WTC11 (cell line): ENCODE measurements around the gene WDHD1. TPM values are rescaled to one million over a fixed set of nuclear protein-coding genes. Genes with fewer than 3 reads are reported as not detected.
A peak's percentile ranks its signal among the peaks of the same experiment; 100 is the strongest.

ENCODE experiments used
- ATAC-seq: fragments of 200-7000 bp; cut with Tn5 transposase; 2 replicates; pipeline ENCODE4 v1.10.0; 2021; ENCODE audit warnings: mild to moderate bottlenecking, moderate library complexity
- CTCF ChIA-PET: fragments of 300-600 bp; sonication (Branson Sonifier 250); formaldehyde crosslinking; loops from one replicate; lab custom pipeline; 2021; ENCODE audit warnings: antibody characterized with exemption; lab: Charles Lee
- POLR2A ChIA-PET: fragments of 350-600 bp; sonication (Branson Sonifier 250); formaldehyde crosslinking; loops from one replicate; lab custom pipeline; 2021; ENCODE audit warnings: antibody characterized with exemption; lab: Charles Lee
- DNase-seq: peaks from one replicate; pipeline ENCODE4 v3.0.0; 2021; ENCODE audit warnings: low spot score
- H3K27ac Mint-ChIP-seq: 2 replicates; pipeline ENCODE4 v1.8.0; 2021; ENCODE audit warnings: mixed read lengths
- H3K27me3 Mint-ChIP-seq: 2 replicates; pipeline ENCODE4 v1.8.0; 2021; ENCODE audit warnings: low read depth, mild to moderate bottlenecking, moderate library complexity, mixed read lengths
- H3K36me3 Mint-ChIP-seq: 2 replicates; pipeline ENCODE4 v1.8.0; 2021; ENCODE audit warnings: mixed read lengths
- H3K4me1 Mint-ChIP-seq: 2 replicates; pipeline ENCODE4 v1.8.0; 2022; ENCODE audit warnings: mixed read lengths
- H3K4me3 Mint-ChIP-seq: 2 replicates; pipeline ENCODE4 v1.8.0; 2021; ENCODE audit warnings: mild to moderate bottlenecking, moderate library complexity, mixed read lengths
- H3K9me3 Mint-ChIP-seq: 2 replicates; pipeline ENCODE4 v1.8.0; 2021; ENCODE audit warnings: mixed read lengths
- ETV6 ChIP-seq: sonication (generic); formaldehyde crosslinking; IDR thresholded peaks from 2 replicates; pipeline ENCODE4 v1.8.1; 2022; ENCODE audit warnings: mild to moderate bottlenecking, missing genetic modification reagents
- JUN ChIP-seq: sonication (generic); formaldehyde crosslinking; IDR thresholded peaks from 2 replicates; pipeline ENCODE4 v1.8.0; 2023; ENCODE audit warnings: mild to moderate bottlenecking, missing genetic modification reagents
- NFE2L1 ChIP-seq: sonication (generic); formaldehyde crosslinking; IDR thresholded peaks from 2 replicates; pipeline ENCODE4 v1.8.1; 2023; ENCODE audit warnings: missing genetic modification reagents
- RELA ChIP-seq: sonication (generic); formaldehyde crosslinking; IDR thresholded peaks from 2 replicates; pipeline ENCODE4 v1.8.1; 2022; ENCODE audit warnings: missing genetic modification reagents, mild to moderate bottlenecking, borderline replicate concordance
- SMAD4 ChIP-seq: sonication (generic); formaldehyde crosslinking; IDR thresholded peaks from 2 replicates; pipeline ENCODE4 v1.8.0; 2022; ENCODE audit warnings: mild to moderate bottlenecking, missing genetic modification reagents
- TCF7 ChIP-seq: sonication (generic); formaldehyde crosslinking; IDR thresholded peaks from 2 replicates; pipeline ENCODE4 v1.8.0; 2022; ENCODE audit warnings: mild to moderate bottlenecking, low read depth, missing genetic modification reagents, moderate library complexity
- TEAD4 ChIP-seq: sonication (generic); formaldehyde crosslinking; IDR thresholded peaks from 2 replicates; pipeline ENCODE4 v1.8.0; 2022; ENCODE audit warnings: mild to moderate bottlenecking, missing genetic modification reagents
- TP53 ChIP-seq: sonication (generic); formaldehyde crosslinking; IDR thresholded peaks from 2 replicates; pipeline ENCODE4 v1.8.1; 2023; ENCODE audit warnings: mild to moderate bottlenecking, missing genetic modification reagents
- ZBTB21 ChIP-seq: sonication (generic); formaldehyde crosslinking; IDR thresholded peaks from 2 replicates; pipeline ENCODE4 v1.8.1; 2023; ENCODE audit warnings: mild to moderate bottlenecking, missing genetic modification reagents, borderline replicate concordance
- total RNA-seq: library from RNA; stranded (reverse); gene quantifications from 3 replicates; pipeline ENCODE4 v1.2.3, GENCODE V29; 2021
- TF ChIP-seq, protein P1 (sequence below): sonication (generic); formaldehyde crosslinking; conservative IDR thresholded peaks from 2 replicates; pipeline ENCODE4 v1.8.1; 2023; ENCODE audit warnings: mild to moderate bottlenecking, low read depth, missing genetic modification reagents, moderate library complexity
- TF ChIP-seq, protein P2 (sequence below): sonication (generic); formaldehyde crosslinking; conservative IDR thresholded peaks from 2 replicates; pipeline ENCODE4 v1.8.1; 2022; ENCODE audit warnings: mild to moderate bottlenecking, missing genetic modification reagents
- TF ChIP-seq, protein P3 (sequence below): sonication (generic); formaldehyde crosslinking; IDR thresholded peaks from 2 replicates; pipeline ENCODE4 v1.8.0; 2022; ENCODE audit warnings: missing genetic modification reagents
- TF ChIP-seq, protein P4 (sequence below): sonication (generic); formaldehyde crosslinking; IDR thresholded peaks from 2 replicates; pipeline ENCODE4 v1.8.0; 2022; ENCODE audit warnings: mild to moderate bottlenecking, missing genetic modification reagents
- TF ChIP-seq, protein P5 (sequence below): fragments of 250-450 bp; sonication (Bioruptor Pico); IDR thresholded peaks from 2 replicates; pipeline ENCODE4 v1.9.0; 2021; ENCODE audit warnings: mild to moderate bottlenecking
- TF ChIP-seq, protein P6 (sequence below): fragments of 250-450 bp; sonication (Bioruptor Pico); IDR thresholded peaks from 2 replicates; pipeline ENCODE4 v1.8.0; 2021; ENCODE audit warnings: mild to moderate bottlenecking
- TF ChIP-seq, protein P7 (sequence below): sonication (generic); formaldehyde crosslinking; IDR thresholded peaks from 2 replicates; pipeline ENCODE4 v1.8.0; 2022; ENCODE audit warnings: mild to moderate bottlenecking, missing genetic modification reagents
- TF ChIP-seq, protein P8 (sequence below): sonication (generic); formaldehyde crosslinking; IDR thresholded peaks from 2 replicates; pipeline ENCODE4 v1.8.1; 2022; ENCODE audit warnings: low read depth, missing genetic modification reagents, borderline replicate concordance
- TF ChIP-seq, protein P9 (sequence below): fragments of 250-450 bp; sonication (Bioruptor Pico); conservative IDR thresholded peaks from 2 replicates; pipeline ENCODE4 v1.9.0; 2021; ENCODE audit warnings: mild to moderate bottlenecking

Gene WDHD1
- total RNA-seq, 1 experiment from 2014 or later = 76.1 TPM

DNA sequence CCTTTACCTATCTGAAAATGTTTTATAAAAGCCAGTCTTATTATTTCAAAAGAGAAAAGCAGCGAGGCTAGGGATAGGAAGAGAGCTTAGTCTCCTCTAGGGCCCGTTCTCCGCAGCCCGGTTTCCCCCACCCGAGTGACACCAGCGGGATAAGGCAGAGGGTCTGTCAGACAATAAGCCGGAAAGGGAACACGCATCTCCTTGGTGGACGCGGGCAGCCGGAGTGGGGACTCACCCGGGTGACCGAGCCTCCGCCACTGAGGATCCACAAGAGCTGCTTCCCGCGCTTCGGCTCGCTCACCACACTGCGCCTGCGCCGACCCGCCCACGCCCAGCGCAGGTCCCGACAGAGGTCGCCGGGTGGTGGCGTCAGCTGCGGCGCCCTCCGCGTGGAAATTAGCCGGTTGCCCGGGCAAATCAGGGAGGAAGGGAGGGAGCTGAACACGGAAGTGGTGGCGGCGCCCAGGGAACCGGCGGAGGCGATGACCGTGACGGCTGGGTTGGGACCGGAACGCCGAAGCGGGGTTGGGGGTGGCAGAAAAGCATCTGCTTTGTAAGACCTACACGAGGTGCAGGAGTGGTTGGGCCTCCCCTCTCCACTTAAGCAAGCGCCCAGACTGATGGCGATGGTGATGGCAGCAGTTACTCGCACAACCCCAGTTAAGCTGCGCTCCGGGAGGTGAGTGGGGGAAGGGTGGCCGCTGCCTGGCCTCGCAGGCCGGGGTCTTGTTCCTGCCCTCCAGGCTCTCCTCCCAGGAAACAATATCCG, at the start of gene WDHD1, which contains the start of gene SOCS4 (continued):
- TF ChIP-seq, protein P1, sequence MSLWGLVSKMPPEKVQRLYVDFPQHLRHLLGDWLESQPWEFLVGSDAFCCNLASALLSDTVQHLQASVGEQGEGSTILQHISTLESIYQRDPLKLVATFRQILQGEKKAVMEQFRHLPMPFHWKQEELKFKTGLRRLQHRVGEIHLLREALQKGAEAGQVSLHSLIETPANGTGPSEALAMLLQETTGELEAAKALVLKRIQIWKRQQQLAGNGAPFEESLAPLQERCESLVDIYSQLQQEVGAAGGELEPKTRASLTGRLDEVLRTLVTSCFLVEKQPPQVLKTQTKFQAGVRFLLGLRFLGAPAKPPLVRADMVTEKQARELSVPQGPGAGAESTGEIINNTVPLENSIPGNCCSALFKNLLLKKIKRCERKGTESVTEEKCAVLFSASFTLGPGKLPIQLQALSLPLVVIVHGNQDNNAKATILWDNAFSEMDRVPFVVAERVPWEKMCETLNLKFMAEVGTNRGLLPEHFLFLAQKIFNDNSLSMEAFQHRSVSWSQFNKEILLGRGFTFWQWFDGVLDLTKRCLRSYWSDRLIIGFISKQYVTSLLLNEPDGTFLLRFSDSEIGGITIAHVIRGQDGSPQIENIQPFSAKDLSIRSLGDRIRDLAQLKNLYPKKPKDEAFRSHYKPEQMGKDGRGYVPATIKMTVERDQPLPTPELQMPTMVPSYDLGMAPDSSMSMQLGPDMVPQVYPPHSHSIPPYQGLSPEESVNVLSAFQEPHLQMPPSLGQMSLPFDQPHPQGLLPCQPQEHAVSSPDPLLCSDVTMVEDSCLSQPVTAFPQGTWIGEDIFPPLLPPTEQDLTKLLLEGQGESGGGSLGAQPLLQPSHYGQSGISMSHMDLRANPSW (CRISPR knock-in tag) = no peak
- TF ChIP-seq, protein P2, sequence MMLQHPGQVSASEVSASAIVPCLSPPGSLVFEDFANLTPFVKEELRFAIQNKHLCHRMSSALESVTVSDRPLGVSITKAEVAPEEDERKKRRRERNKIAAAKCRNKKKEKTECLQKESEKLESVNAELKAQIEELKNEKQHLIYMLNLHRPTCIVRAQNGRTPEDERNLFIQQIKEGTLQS = no peak
- TF ChIP-seq, protein P3, sequence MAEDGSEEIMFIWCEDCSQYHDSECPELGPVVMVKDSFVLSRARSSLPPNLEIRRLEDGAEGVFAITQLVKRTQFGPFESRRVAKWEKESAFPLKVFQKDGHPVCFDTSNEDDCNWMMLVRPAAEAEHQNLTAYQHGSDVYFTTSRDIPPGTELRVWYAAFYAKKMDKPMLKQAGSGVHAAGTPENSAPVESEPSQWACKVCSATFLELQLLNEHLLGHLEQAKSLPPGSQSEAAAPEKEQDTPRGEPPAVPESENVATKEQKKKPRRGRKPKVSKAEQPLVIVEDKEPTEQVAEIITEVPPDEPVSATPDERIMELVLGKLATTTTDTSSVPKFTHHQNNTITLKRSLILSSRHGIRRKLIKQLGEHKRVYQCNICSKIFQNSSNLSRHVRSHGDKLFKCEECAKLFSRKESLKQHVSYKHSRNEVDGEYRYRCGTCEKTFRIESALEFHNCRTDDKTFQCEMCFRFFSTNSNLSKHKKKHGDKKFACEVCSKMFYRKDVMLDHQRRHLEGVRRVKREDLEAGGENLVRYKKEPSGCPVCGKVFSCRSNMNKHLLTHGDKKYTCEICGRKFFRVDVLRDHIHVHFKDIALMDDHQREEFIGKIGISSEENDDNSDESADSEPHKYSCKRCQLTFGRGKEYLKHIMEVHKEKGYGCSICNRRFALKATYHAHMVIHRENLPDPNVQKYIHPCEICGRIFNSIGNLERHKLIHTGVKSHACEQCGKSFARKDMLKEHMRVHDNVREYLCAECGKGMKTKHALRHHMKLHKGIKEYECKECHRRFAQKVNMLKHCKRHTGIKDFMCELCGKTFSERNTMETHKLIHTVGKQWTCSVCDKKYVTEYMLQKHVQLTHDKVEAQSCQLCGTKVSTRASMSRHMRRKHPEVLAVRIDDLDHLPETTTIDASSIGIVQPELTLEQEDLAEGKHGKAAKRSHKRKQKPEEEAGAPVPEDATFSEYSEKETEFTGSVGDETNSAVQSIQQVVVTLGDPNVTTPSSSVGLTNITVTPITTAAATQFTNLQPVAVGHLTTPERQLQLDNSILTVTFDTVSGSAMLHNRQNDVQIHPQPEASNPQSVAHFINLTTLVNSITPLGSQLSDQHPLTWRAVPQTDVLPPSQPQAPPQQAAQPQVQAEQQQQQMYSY (CRISPR knock-in tag) = 0 out of 2 replicates have a peak, but pooled peaks have one; percentile 10
- TF ChIP-seq TEAD4 (CRISPR knock-in tag) (no peak), ETV6 (CRISPR knock-in tag) (peak; percentile 80), RELA (CRISPR knock-in tag) (no peak)
- TF ChIP-seq, protein P4, sequence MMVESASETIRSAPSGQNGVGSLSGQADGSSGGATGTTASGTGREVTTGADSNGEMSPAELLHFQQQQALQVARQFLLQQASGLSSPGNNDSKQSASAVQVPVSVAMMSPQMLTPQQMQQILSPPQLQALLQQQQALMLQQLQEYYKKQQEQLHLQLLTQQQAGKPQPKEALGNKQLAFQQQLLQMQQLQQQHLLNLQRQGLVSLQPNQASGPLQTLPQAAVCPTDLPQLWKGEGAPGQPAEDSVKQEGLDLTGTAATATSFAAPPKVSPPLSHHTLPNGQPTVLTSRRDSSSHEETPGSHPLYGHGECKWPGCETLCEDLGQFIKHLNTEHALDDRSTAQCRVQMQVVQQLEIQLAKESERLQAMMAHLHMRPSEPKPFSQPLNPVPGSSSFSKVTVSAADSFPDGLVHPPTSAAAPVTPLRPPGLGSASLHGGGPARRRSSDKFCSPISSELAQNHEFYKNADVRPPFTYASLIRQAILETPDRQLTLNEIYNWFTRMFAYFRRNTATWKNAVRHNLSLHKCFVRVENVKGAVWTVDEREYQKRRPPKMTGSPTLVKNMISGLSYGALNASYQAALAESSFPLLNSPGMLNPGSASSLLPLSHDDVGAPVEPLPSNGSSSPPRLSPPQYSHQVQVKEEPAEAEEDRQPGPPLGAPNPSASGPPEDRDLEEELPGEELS (CRISPR knock-in tag) = no peak; the same call in 1 of the 2 replicates
- TF ChIP-seq, protein P5, sequence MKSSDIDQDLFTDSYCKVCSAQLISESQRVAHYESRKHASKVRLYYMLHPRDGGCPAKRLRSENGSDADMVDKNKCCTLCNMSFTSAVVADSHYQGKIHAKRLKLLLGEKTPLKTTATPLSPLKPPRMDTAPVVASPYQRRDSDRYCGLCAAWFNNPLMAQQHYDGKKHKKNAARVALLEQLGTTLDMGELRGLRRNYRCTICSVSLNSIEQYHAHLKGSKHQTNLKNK (CRISPR knock-in tag) = no peak
- TF ChIP-seq, protein P6, sequence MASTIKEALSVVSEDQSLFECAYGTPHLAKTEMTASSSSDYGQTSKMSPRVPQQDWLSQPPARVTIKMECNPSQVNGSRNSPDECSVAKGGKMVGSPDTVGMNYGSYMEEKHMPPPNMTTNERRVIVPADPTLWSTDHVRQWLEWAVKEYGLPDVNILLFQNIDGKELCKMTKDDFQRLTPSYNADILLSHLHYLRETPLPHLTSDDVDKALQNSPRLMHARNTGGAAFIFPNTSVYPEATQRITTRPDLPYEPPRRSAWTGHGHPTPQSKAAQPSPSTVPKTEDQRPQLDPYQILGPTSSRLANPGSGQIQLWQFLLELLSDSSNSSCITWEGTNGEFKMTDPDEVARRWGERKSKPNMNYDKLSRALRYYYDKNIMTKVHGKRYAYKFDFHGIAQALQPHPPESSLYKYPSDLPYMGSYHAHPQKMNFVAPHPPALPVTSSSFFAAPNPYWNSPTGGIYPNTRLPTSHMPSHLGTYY (CRISPR knock-in tag) = no peak
- TF ChIP-seq, all 79 proteins: peak for 24

DNA sequence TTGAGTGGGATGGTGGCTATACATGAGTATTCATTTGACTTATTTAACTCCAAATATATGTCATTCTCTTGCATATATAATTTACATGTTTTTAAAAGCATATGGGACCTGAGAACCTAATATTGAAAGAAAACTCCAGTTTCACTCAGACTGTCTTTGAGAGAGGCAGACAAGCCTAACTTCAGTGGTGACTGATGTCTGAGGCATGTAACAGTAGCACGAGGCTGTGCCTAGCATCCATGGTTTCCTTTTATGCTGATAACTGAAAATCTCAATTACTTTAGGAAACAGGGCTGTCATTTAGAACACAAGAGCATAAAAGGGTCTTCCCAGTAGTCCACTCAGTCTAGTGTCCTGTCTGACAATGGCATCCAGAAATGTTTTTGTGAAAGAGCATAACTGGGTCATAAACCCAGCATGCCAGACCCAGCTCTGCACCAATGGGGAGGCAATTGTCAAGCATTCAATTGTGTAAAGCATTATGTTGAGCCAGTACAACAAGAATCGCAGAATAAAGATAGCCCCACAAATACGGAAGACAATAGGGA, 48.8 kb upstream of the WDHD1 start:
- ChIA-PET CTCF (no interaction called here), POLR2A (no interaction called here)
- Mint-ChIP-seq H3K36me3 (no peaks in the 10 kb centered on the region), H3K27ac (no peak overlapping the region), H3K4me3 (no peak overlapping the region), H3K4me1 (peaks cover 20% of the 10 kb centered on the region), H3K9me3 (no peaks in the 10 kb centered on the region), H3K27me3 (no peaks in the 10 kb centered on the region)
- ATAC-seq (no peak), DNase-seq (no peak)
- TF ChIP-seq, protein P7, sequence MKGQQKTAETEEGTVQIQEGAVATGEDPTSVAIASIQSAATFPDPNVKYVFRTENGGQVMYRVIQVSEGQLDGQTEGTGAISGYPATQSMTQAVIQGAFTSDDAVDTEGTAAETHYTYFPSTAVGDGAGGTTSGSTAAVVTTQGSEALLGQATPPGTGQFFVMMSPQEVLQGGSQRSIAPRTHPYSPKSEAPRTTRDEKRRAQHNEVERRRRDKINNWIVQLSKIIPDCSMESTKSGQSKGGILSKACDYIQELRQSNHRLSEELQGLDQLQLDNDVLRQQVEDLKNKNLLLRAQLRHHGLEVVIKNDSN (CRISPR knock-in tag) = no peak
- TF ChIP-seq, protein P2 = no peak
- TF ChIP-seq, protein P8, sequence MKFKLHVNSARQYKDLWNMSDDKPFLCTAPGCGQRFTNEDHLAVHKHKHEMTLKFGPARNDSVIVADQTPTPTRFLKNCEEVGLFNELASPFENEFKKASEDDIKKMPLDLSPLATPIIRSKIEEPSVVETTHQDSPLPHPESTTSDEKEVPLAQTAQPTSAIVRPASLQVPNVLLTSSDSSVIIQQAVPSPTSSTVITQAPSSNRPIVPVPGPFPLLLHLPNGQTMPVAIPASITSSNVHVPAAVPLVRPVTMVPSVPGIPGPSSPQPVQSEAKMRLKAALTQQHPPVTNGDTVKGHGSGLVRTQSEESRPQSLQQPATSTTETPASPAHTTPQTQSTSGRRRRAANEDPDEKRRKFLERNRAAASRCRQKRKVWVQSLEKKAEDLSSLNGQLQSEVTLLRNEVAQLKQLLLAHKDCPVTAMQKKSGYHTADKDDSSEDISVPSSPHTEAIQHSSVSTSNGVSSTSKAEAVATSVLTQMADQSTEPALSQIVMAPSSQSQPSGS (CRISPR knock-in tag) = no peak
- TF ChIP-seq, protein P9, sequence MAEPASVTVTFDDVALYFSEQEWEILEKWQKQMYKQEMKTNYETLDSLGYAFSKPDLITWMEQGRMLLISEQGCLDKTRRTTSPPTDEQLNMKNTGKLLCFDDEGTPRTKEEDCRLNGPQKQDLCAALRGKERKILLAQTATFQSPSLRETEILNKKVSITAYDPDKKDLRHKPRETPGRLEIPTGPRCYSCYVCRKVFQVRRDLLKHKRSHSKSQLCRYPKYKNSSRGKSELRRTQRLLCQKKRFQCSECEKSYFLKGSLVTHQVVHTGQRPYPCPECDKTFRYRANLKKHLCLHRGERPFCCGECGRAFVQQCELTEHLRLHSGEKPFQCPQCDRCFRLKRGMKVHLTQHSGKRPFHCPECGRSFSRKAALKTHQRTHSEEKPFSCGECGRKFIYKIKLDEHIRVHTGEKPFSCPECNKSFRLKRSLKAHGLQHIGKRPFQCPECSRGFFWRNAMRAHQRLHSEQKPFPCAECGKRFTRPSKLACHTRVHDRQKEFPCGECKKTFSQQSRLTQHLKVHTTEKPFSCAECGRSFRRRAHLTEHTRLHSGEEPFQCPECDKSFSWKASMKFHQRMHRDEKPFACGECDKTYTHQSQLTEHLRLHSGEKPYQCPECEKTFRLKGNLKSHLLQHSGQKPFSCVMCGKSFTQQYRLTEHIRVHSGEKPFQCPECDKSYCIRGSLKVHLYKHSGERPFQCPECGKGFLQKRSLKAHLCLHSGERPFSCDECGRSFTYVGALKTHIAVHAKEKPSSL = no peak
- TF ChIP-seq ZBTB21 (CRISPR knock-in tag) (no peak), JUN (no peak), TCF7 (no peak), SMAD4 (CRISPR knock-in tag) (no peak), TP53 (CRISPR knock-in tag) (no peak), NFE2L1 (CRISPR knock-in tag) (no peak)
